Calu3 (cell line): ENCODE results near the gene FBLN2. TPM values are rescaled to one million over a fixed set of nuclear protein-coding genes. Genes with fewer than 3 reads are reported as not detected.

Source experiments
- BruUV-seq: library from RNA; stranded (reverse); fragments of 400-500 nt; replicated peaks from 2 replicates; lab custom pipeline; 2021; lab: Mats Ljungman, UMichigan
- CTCF ChIA-PET: fragments of 300-600 bp; sonication (Branson Sonifier 250); formaldehyde crosslinking; loops from one replicate; lab custom pipeline; 2022; ENCODE audit warnings: antibody characterized with exemption; lab: Charles Lee
- DNase-seq: peaks from one replicate; pipeline ENCODE4 v3.0.0; 2022
- H3K27ac Mint-ChIP-seq: one replicate; pipeline ENCODE4 v1.8.0; 2022; ENCODE audit warnings: mixed read lengths; ENCODE audit not compliant: unreplicated experiment
- H3K27me3 Mint-ChIP-seq: one replicate; pipeline ENCODE4 v1.8.0; 2022; ENCODE audit warnings: mixed read lengths; ENCODE audit not compliant: unreplicated experiment
- H3K36me3 Mint-ChIP-seq: one replicate; pipeline ENCODE4 v1.8.0; 2022; ENCODE audit warnings: mild to moderate bottlenecking, moderate library complexity, mixed read lengths; ENCODE audit not compliant: insufficient read depth, unreplicated experiment
- H3K4me1 Mint-ChIP-seq: one replicate; pipeline ENCODE4 v1.8.0; 2022; ENCODE audit warnings: mild to moderate bottlenecking, low read depth, mixed read lengths; ENCODE audit not compliant: unreplicated experiment
- H3K4me3 Mint-ChIP-seq: one replicate; pipeline ENCODE4 v1.8.0; 2022; ENCODE audit warnings: mild to moderate bottlenecking, low read depth, moderate library complexity, mixed read lengths; ENCODE audit not compliant: unreplicated experiment
- H3K9me3 Mint-ChIP-seq: one replicate; pipeline ENCODE4 v1.8.0; 2022; ENCODE audit warnings: low read depth, mixed read lengths; ENCODE audit not compliant: unreplicated experiment
- intact Hi-C: fragments of 100-400 bp; cut with micrococcal nuclease; formaldehyde crosslinking; loops from one replicate; pipeline ENCODE4 v1.10.0; 2022; ENCODE audit not compliant: unreplicated experiment
- total RNA-seq: library from RNA; stranded (reverse); gene quantifications from 2 replicates; pipeline ENCODE4 v1.2.3, GENCODE V29; 2022
- TF ChIP-seq, protein P1 (sequence below): fragments of 200-600 bp; IDR thresholded peaks from one replicate; pipeline ENCODE4 v1.8.0; 2022; ENCODE audit warnings: antibody characterized with exemption; ENCODE audit not compliant: unreplicated experiment

Gene FBLN2
- total RNA-seq, 1 experiment from 2014 or later, result not detected

DNA sequence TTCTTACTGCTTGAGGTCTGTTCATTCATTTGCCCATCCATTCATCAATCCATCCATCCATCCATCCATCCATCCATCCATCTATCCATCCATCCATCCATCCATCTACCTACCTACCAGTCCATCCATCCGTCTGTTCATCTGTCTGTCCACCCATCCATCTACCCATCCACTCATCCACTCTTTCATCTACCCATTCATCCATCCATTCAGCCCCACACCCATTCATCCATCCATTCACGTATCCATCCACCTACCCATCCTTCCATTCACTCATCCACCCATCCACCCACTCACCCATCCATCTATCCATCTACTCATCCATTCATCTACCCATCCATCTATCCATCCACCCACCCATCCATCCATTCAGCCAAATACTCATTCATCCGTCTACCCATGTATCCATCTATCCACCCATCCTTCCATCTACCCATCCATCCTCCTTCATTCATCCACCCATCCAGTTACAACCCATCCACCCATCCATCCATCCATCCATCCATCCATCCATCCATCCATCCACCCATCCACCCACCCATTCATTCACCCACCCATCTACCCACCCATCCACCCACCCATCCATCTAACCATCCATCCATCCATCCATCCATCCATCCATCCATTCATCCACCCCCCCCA, 68.3 kb downstream of the FBLN2 start:
- BruUV-seq, result no TSS peak
- TF ChIP-seq, protein P1, sequence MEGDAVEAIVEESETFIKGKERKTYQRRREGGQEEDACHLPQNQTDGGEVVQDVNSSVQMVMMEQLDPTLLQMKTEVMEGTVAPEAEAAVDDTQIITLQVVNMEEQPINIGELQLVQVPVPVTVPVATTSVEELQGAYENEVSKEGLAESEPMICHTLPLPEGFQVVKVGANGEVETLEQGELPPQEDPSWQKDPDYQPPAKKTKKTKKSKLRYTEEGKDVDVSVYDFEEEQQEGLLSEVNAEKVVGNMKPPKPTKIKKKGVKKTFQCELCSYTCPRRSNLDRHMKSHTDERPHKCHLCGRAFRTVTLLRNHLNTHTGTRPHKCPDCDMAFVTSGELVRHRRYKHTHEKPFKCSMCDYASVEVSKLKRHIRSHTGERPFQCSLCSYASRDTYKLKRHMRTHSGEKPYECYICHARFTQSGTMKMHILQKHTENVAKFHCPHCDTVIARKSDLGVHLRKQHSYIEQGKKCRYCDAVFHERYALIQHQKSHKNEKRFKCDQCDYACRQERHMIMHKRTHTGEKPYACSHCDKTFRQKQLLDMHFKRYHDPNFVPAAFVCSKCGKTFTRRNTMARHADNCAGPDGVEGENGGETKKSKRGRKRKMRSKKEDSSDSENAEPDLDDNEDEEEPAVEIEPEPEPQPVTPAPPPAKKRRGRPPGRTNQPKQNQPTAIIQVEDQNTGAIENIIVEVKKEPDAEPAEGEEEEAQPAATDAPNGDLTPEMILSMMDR, result no peak
- no peaks in the 10 kb centered on the region for H3K4me1 Mint-ChIP-seq
- intact Hi-C loops, result no loop called here
- no peak overlapping the region for H3K4me3 Mint-ChIP-seq
- H3K27ac Mint-ChIP-seq, result no peak overlapping the region
- no peak for DNase-seq
- H3K36me3 Mint-ChIP-seq, result no peaks in the 10 kb centered on the region
- peaks cover 41% of the 10 kb centered on the region for H3K27me3 Mint-ChIP-seq
- peaks cover 8% of the 10 kb centered on the region for H3K9me3 Mint-ChIP-seq
- CTCF ChIA-PET, result no interaction called here

DNA sequence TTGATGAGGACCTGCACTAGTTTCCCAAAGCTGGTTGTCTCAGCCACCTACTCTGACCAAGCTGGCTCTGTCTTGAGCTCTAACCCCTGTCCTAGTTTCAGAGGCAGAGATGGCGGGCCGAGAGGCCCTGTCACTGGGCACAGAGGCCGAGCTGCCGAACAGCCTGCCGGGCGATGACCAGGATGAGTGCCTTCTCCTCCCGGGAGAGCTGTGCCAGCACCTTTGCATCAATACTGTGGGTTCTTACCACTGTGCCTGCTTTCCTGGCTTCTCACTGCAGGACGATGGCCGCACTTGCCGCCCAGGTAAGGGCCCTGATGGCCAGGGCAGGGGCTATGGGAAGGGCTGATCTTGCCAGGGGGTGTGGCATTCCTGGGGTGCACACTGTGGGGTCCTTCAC, 69.1 kb downstream of the FBLN2 start:
- Mint-ChIP-seq H3K36me3 (no peaks in the 10 kb centered on the region), H3K4me3 (no peak overlapping the region), H3K27ac (no peak overlapping the region), H3K27me3 (peaks cover 48% of the 10 kb centered on the region), H3K9me3 (peaks cover 8% of the 10 kb centered on the region), H3K4me1 (peaks cover under 1% of the 10 kb centered on the region)
- no peak for DNase-seq
- BruUV-seq, result no TSS peak
- CTCF ChIA-PET, result no interaction called here
- intact Hi-C loops, result no loop called here
- TF ChIP-seq, protein P1, result no peak

DNA sequence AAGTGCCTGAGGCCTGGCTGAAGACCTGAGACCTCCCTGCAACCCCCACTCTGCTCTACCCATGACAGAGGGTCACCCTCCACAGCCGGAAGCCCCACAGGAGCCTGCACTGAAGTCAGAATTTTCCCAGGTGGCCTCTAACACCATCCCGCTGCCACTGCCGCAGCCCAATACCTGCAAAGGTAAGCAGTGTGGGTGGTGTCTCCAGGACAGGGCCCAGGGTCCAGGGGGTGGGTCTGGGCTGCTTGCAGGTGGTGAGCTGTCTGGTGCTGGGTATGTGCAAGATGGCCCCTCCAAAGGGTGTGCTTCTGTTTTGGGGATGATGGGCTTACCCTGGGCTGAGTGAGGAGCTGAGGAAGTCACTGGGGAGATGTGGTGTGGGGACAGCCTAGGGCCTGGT, 69.9 kb downstream of the FBLN2 start:
- Mint-ChIP-seq H3K9me3 (peaks cover 8% of the 10 kb centered on the region), H3K4me3 (no peak overlapping the region), H3K4me1 (peaks cover 9% of the 10 kb centered on the region), H3K27me3 (peaks cover 56% of the 10 kb centered on the region), H3K27ac (no peak overlapping the region), H3K36me3 (no peaks in the 10 kb centered on the region)
- BruUV-seq, result no TSS peak
- TF ChIP-seq, protein P1, result no peak
- CTCF ChIA-PET, result no interaction called here
- intact Hi-C loops, result no loop called here
- no peak for DNase-seq

DNA sequence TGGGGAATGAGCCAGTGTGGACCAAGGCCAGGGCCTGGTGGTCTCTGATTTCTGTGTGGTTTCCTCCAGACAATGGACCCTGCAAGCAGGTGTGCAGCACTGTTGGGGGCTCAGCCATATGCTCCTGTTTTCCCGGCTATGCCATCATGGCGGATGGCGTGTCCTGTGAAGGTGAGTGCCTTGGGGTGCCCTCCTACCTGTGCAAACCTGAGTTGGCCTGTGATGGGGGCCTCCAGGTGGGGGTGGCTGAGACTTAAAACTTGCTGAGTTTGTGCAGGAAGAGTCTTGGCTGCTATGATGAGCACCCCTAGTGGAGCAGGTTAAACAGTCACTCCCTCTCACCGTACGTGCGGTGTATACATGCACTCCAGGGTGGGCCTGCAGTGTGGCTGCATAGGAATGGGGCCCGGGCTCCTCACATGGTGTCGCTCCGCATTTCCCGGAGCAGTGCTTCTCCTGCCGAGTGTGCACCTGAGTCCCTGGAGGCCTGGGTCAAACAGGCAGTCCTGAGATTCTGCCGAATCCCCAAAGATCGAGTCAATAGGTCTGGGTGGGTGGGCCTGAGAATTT, 70.8 kb downstream of the FBLN2 start:
- peaks cover 48% of the 10 kb centered on the region for H3K27me3 Mint-ChIP-seq
- CTCF ChIA-PET, result no interaction called here
- H3K4me1 Mint-ChIP-seq, result peaks cover 9% of the 10 kb centered on the region
- H3K4me3 Mint-ChIP-seq, result no peak overlapping the region
- no peaks in the 10 kb centered on the region for H3K36me3 Mint-ChIP-seq
- H3K27ac Mint-ChIP-seq, result no peak overlapping the region
- no peak for DNase-seq
- intact Hi-C loops, result no loop called here
- TF ChIP-seq, protein P1, result no peak
- BruUV-seq, result no TSS peak
- peaks cover 3% of the 10 kb centered on the region for H3K9me3 Mint-ChIP-seq
